Cardiac fibroblast (primary cell): ENCODE results near the gene CACNA2D4.
"Not testable (repeated sequence)": the region's sequence is repeated elsewhere in the genome, so short reads cannot be mapped to it uniquely, and the experiment has no call there.

Experiments used
- DNase-seq, 2 donors: peaks; one replicate each; pipeline versions ENCODE4 v3.0.0 to v3.0.0-alpha.2; 2010; ENCODE audit warnings: low read depth in 2 of 2
- H3K4me3 ChIP-seq, 2 donors: replicated peaks in 1 of 2; 1 replicate in 1 of 2; 2 replicates in 1 of 2; pipeline ENCODE4 v1.5.1; 2011; ENCODE audit warnings: low read depth in 2 of 2, low read length in 2 of 2, mild to moderate bottlenecking in 2 of 2, moderate library complexity in 1 of 2
- TF ChIP-seq, protein P1 (sequence below): IDR thresholded peaks from one replicate; pipeline ENCODE4 v1.5.1; 2011; ENCODE audit warnings: low read depth, mild to moderate bottlenecking, low read length, inconsistent platforms

CACNA2D4 gene

DNA sequence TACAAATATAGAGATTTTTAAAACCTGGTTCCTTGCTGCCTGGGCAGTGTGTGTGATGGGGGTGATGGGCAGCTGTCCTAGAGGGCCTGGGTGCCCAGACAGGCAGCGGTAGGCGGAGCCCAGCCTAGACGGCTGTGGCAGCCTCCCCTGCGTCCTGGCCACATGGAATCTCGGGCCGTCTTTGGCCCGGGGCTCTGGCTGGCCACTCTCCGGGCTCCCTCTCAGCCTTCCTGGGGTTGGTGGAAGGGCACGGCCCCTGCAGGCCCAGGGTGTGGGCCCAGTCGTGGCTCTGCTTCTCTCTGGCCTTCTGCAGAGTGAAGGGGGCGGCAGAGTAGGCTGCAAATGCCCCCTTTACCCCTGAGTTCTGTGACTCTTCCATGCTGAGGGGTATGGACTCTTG lies 95.8 kb downstream of the CACNA2D4 start:
- TF ChIP-seq, protein P1, sequence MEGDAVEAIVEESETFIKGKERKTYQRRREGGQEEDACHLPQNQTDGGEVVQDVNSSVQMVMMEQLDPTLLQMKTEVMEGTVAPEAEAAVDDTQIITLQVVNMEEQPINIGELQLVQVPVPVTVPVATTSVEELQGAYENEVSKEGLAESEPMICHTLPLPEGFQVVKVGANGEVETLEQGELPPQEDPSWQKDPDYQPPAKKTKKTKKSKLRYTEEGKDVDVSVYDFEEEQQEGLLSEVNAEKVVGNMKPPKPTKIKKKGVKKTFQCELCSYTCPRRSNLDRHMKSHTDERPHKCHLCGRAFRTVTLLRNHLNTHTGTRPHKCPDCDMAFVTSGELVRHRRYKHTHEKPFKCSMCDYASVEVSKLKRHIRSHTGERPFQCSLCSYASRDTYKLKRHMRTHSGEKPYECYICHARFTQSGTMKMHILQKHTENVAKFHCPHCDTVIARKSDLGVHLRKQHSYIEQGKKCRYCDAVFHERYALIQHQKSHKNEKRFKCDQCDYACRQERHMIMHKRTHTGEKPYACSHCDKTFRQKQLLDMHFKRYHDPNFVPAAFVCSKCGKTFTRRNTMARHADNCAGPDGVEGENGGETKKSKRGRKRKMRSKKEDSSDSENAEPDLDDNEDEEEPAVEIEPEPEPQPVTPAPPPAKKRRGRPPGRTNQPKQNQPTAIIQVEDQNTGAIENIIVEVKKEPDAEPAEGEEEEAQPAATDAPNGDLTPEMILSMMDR: no peak
- H3K4me3 ChIP-seq: no peak overlapping the region
- no peak for DNase-seq

DNA sequence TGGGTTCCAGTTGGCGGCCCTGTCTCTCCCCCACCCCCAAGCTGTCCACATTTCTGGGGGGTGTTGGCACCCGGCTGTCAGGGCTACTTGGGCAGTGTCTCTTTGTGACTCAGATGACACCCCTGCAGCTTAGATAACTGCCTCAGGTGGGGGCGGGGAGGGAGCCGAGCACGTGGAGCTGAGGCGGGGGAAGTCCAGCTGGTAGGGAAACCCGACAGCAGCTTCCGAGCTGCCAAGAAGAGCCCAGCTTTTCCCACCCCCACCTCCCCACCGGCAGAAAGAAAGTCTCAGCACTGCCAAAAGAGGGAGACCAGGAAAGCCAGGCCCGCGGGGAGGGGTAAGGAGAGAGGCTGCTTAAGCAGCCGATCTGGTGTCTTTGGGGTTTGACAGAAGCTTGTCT lies 96.6 kb downstream of the CACNA2D4 start:
- no peak for DNase-seq
- TF ChIP-seq, protein P1: no peak
- H3K4me3 ChIP-seq: no peak overlapping the region

DNA sequence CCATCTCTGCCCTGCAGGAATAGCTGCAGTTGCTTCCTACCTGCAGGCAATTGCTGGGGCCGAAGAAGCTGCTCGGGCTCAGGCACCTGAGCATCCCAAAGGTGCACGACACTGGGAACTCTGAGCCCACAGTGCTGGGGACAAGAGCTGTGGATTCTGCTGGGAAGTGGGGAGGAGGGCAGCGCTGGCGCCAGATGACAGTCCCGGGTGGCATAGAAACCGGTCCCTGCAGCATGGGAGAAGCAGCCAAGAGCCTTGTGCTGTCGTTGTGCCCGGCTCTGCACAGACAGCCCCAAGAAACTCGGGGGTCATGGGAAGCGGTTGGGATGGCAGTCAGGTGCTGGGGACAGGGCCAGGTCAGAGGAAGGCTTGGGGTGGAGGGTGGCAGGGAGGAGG lies 97.6 kb downstream of the CACNA2D4 start:
- DNase-seq: no peak
- no peak overlapping the region for H3K4me3 ChIP-seq
- TF ChIP-seq, protein P1: no peak

DNA sequence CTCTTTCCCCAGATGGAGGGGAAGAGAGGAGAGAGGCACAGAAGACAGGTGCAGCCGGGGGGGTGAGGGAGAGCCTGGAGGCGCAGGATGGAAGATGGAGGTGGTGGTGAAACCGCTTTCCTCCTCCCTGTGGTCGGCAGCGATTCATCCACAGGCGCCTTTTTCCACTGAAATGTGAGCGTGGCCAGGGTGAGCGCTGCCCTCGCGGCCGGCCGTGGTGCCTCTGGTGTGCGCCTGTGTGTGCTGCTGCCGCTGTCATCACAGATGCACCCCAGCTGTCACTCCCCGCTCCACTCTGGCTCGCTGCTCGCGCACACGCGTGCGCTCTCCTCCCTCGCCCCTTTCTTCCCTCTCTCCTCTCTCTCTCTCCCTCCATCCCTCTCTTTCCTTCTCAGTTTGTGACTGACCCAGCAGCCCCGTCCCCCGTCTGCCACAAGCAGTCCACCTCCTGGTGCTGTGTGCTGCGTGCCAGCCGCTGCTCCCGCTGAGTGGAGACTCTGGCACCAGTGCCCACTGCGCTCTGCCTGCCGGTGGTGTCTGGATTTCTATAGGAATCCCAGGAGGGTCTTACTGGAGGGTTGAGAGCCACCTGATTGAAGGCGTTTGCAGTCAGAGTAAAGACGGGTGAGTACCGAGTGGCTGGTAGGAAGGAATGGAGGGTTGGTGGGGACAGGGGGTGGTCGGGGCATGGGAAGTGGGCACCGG lies 98.1 kb downstream of the CACNA2D4 start, which contains the start of gene LRTM2:
TSS of gene LRTM2 (plus strand) at position 375 of the 705 bp plus-strand sequence. CDS start 7,584 bp downstream, outside the sequence.
- TF ChIP-seq, protein P1: no peak
- no peak within 1 kb of the TSS for H3K4me3 ChIP-seq
- no peak for DNase-seq

DNA sequence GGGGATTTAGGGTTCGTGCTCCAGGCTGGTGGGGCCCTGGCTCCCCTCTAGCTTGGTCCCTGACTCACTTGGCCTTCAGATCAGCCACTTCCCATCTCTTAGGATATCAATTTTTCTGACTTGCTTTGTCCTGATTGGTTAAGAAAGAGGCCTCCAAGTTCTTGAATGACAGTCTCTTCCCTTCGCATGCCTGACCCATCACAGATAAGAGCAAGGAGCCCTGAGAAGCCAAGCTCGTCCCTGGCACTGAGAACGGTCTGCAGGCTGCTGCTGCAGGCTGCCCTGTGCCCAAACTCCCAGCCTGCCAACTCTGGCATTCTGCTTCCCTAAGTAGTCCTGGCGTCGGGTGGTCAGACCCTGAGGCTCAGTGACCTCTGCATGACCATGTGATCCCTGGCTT lies 98.9 kb downstream of the CACNA2D4 start:
- TF ChIP-seq, protein P1: no peak
- DNase-seq: no peak

DNA sequence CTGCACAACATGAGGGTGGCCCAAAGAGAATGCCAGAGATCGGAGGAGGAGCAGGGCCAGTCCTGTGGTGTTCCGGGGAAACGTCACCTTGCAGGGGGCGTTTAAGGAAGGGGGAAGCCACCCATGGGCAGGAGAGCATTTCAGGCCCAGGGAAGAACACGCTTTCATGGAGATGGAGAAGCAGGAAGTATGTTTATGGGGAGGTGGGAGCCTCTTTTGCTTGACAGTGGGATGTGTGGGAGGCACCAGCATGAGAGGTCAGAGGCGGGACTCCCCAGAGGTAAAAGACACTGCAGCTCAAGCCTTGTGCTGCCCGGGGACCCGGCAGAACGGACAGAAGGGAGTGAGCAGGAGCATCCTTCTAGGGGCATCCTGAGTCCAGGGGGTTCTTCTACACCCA lies 99.4 kb downstream of the CACNA2D4 start:
- TF ChIP-seq, protein P1: no peak
- DNase-seq: no peak
- no peak overlapping the region for H3K4me3 ChIP-seq

More for the DNA sequence above, 98.9 kb downstream of the CACNA2D4 start:
- H3K4me3 ChIP-seq: no peak overlapping the region

DNA sequence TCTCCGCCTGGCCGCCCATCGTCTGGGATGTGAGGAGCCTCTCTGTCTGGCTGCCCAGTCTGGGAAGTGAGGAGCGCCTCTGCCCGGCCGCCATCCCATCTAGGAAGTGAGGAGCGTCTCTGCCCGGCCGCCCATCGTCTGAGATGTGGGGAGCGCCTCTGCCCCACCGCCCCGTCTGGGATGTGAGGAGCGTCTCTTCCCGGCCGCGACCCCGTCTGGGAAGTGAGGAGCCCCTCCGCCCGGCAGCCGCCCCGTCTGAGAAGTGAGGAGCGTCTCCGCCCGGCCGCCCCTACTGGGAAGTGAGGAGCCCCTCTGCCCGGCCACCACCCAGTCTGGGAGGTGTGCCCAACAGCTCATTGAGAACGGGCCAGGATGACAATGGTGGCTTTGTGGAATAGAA lies 100.5 kb downstream of the CACNA2D4 start:
- not testable (repeated sequence) for DNase-seq, H3K4me3 ChIP-seq
